Measurements from ENCODE around the gene TSPAN17. TPM values are rescaled to one million over a fixed set of nuclear protein-coding genes. Genes with fewer than 3 reads are reported as not detected.

TSPAN17 gene
- total and polyA plus RNA-seq, 5 donors from 2014 or later = 26.0 to 48.8 (median 34.0) TPM

- Histone ChIP-seq H3K27me3 (ENCODE audit: control insufficient read depth, insufficient read depth, low read length) (peaks cover 9% of the 10 kb centered on the region), H3K27ac (ENCODE audit: insufficient read depth, low read length, poor library complexity, severe bottlenecking) (no peak overlapping the region), H3K36me3 (ENCODE audit: control insufficient read depth, insufficient read depth, low read length) (no peaks in the 10 kb centered on the region), H3K9me3 (ENCODE audit: control insufficient read depth in 2 of 2, low read length in 2 of 2) (no peaks in the 10 kb centered on the region), H3K4me1 (ENCODE audit: control insufficient read depth, insufficient read depth, low read length, poor library complexity, severe bottlenecking) (no peaks in the 10 kb centered on the region), H3K4me3 (ENCODE audit: low read depth, low read length) (no peak overlapping the region)
- H3K27ac Mint-ChIP-seq = no peak overlapping the region
- H3K9me3 Mint-ChIP-seq = peaks cover 0 to 1% (median 0%) of the 10 kb centered on the region in 7 donors
- no peak for ATAC-seq (ENCODE audit: low read depth in 2 of 2)
- H3K4me1 Mint-ChIP-seq = no peaks in the 10 kb centered on the region
- no peak for DNase-seq
- no peak overlapping the region for H3K4me3 Mint-ChIP-seq
- peaks cover 47% of the 10 kb centered on the region for H3K27me3 Mint-ChIP-seq
- no peaks in the 10 kb centered on the region for H3K36me3 Mint-ChIP-seq
Observed at GRCh38 chr5:176674799-176675198, 27.5 kb downstream of the TSPAN17 start.

GRCh38 chr5:176675676-176676360 lies 28.5 kb downstream of the TSPAN17 start:
- Histone ChIP-seq H3K36me3 (ENCODE audit: control insufficient read depth, insufficient read depth, low read length) (no peaks in the 10 kb centered on the region), H3K4me3 (ENCODE audit: low read depth, low read length) (no peak overlapping the region), H3K4me1 (ENCODE audit: control insufficient read depth, insufficient read depth, low read length, poor library complexity, severe bottlenecking) (no peaks in the 10 kb centered on the region), H3K9me3 (ENCODE audit: control insufficient read depth in 2 of 2, low read length in 2 of 2) (no peaks in the 10 kb centered on the region), H3K27me3 (ENCODE audit: control insufficient read depth, insufficient read depth, low read length) (peaks cover 9% of the 10 kb centered on the region), H3K27ac (ENCODE audit: insufficient read depth, low read length, poor library complexity, severe bottlenecking) (no peak overlapping the region)
- peaks cover 0 to 2% (median 0%) of the 10 kb centered on the region in 4 donors for H3K4me1 Mint-ChIP-seq
- no peaks in the 10 kb centered on the region for H3K36me3 Mint-ChIP-seq
- DNase-seq (no peak), ATAC-seq (ENCODE audit: low read depth in 2 of 2) (no peak)
- peaks cover 50% of the 10 kb centered on the region for H3K27me3 Mint-ChIP-seq
- peaks cover 0 to 1% (median 0%) of the 10 kb centered on the region in 7 donors for H3K9me3 Mint-ChIP-seq
- H3K4me3 Mint-ChIP-seq = no peak overlapping the region
- H3K27ac Mint-ChIP-seq = no peak overlapping the region

GRCh38 chr5:176676361-176676824 lies 29.1 kb downstream of the TSPAN17 start:
- H3K4me3 ChIP-seq (ENCODE audit: low read depth, low read length) = no peak overlapping the region

GRCh38 chr5:176677209-176677939 lies 30.1 kb downstream of the TSPAN17 start:
- H3K9me3 ChIP-seq (ENCODE audit: control insufficient read depth in 2 of 2, low read length in 2 of 2) = no peaks in the 10 kb centered on the region
- H3K4me1 ChIP-seq (ENCODE audit: control insufficient read depth, insufficient read depth, low read length, poor library complexity, severe bottlenecking) = no peaks in the 10 kb centered on the region
- Mint-ChIP-seq H3K27me3 (peaks cover 58% of the 10 kb centered on the region), H3K4me3 (no peak overlapping the region), H3K4me1 (peaks cover 0 to 4% (median 0%) of the 10 kb centered on the region in 4 donors), H3K27ac (no peak overlapping the region), H3K9me3 (peaks cover 0 to under 1% (median 0%) of the 10 kb centered on the region in 7 donors), H3K36me3 (no peaks in the 10 kb centered on the region)
- no peak overlapping the region for H3K4me3 ChIP-seq (ENCODE audit: low read depth, low read length)
- ATAC-seq (ENCODE audit: low read depth in 2 of 2) (no peak), DNase-seq (no peak)
- no peak overlapping the region for H3K27ac ChIP-seq (ENCODE audit: insufficient read depth, low read length, poor library complexity, severe bottlenecking)
- peaks cover 12% of the 10 kb centered on the region for H3K27me3 ChIP-seq (ENCODE audit: control insufficient read depth, insufficient read depth, low read length)
- no peaks in the 10 kb centered on the region for H3K36me3 ChIP-seq (ENCODE audit: control insufficient read depth, insufficient read depth, low read length)

More at GRCh38 chr5:176676361-176676824, 29.1 kb downstream of the TSPAN17 start:
- H3K27me3 Mint-ChIP-seq = peaks cover 53% of the 10 kb centered on the region
- H3K9me3 Mint-ChIP-seq = peaks cover 0 to 1% (median 0%) of the 10 kb centered on the region in 7 donors
- no peak for DNase-seq
- H3K36me3 ChIP-seq (ENCODE audit: control insufficient read depth, insufficient read depth, low read length) = no peaks in the 10 kb centered on the region
- no peak overlapping the region for H3K4me3 Mint-ChIP-seq
- H3K4me1 Mint-ChIP-seq = peaks cover 0 to 4% (median 0%) of the 10 kb centered on the region in 4 donors
- no peak overlapping the region for H3K27ac ChIP-seq (ENCODE audit: insufficient read depth, low read length, poor library complexity, severe bottlenecking)
- peaks cover 9% of the 10 kb centered on the region for H3K27me3 ChIP-seq (ENCODE audit: control insufficient read depth, insufficient read depth, low read length)
- H3K4me1 ChIP-seq (ENCODE audit: control insufficient read depth, insufficient read depth, low read length, poor library complexity, severe bottlenecking) = no peaks in the 10 kb centered on the region
- no peak overlapping the region for H3K27ac Mint-ChIP-seq
- no peaks in the 10 kb centered on the region for H3K36me3 Mint-ChIP-seq
- no peak for ATAC-seq (ENCODE audit: low read depth in 2 of 2)
- H3K9me3 ChIP-seq (ENCODE audit: control insufficient read depth in 2 of 2, low read length in 2 of 2) = no peaks in the 10 kb centered on the region

- no peaks in the 10 kb centered on the region for H3K36me3 ChIP-seq (ENCODE audit: control insufficient read depth, insufficient read depth, low read length)
- no peaks in the 10 kb centered on the region for H3K4me1 ChIP-seq (ENCODE audit: control insufficient read depth, insufficient read depth, low read length, poor library complexity, severe bottlenecking)
- Mint-ChIP-seq H3K9me3 (no peaks in the 10 kb centered on the region), H3K27ac (no peak overlapping the region), H3K4me3 (no peak overlapping the region), H3K4me1 (peaks cover 0 to 4% (median 0%) of the 10 kb centered on the region in 4 donors), H3K36me3 (no peaks in the 10 kb centered on the region), H3K27me3 (peaks cover 65% of the 10 kb centered on the region)
- no peak for DNase-seq
- H3K27ac ChIP-seq (ENCODE audit: insufficient read depth, low read length, poor library complexity, severe bottlenecking) = no peak overlapping the region
- H3K4me3 ChIP-seq (ENCODE audit: low read depth, low read length) = no peak overlapping the region
- H3K9me3 ChIP-seq (ENCODE audit: control insufficient read depth in 2 of 2, low read length in 2 of 2) = no peaks in the 10 kb centered on the region
- no peak for ATAC-seq (ENCODE audit: low read depth in 2 of 2)
- H3K27me3 ChIP-seq (ENCODE audit: control insufficient read depth, insufficient read depth, low read length) = peaks cover 21% of the 10 kb centered on the region
Observed at GRCh38 chr5:176678584-176678983, 31.3 kb downstream of the TSPAN17 start.

GRCh38 chr5:176679365-176680225 lies 32.3 kb downstream of the TSPAN17 start:
- H3K27me3 ChIP-seq (ENCODE audit: control insufficient read depth, insufficient read depth, low read length) = peaks cover 21% of the 10 kb centered on the region
- ATAC-seq (ENCODE audit: low read depth in 2 of 2) (no peak), DNase-seq (no peak)
- peaks cover 0 to 4% (median 0%) of the 10 kb centered on the region in 4 donors for H3K4me1 Mint-ChIP-seq
- H3K36me3 Mint-ChIP-seq = no peaks in the 10 kb centered on the region
- no peak overlapping the region for H3K4me3 ChIP-seq (ENCODE audit: low read depth, low read length)
- H3K36me3 ChIP-seq (ENCODE audit: control insufficient read depth, insufficient read depth, low read length) = no peaks in the 10 kb centered on the region
- H3K9me3 Mint-ChIP-seq = peaks cover 0 to 3% (median 0%) of the 10 kb centered on the region in 7 donors
- H3K27ac Mint-ChIP-seq = no peak overlapping the region
- H3K9me3 ChIP-seq (ENCODE audit: control insufficient read depth in 2 of 2, low read length in 2 of 2) = no peaks in the 10 kb centered on the region
- peaks cover 64% of the 10 kb centered on the region for H3K27me3 Mint-ChIP-seq
- no peak overlapping the region for H3K4me3 Mint-ChIP-seq
- no peaks in the 10 kb centered on the region for H3K4me1 ChIP-seq (ENCODE audit: control insufficient read depth, insufficient read depth, low read length, poor library complexity, severe bottlenecking)
- no peak overlapping the region for H3K27ac ChIP-seq (ENCODE audit: insufficient read depth, low read length, poor library complexity, severe bottlenecking)

- H3K4me3 ChIP-seq (ENCODE audit: low read depth, low read length) = no peak overlapping the region
- H3K27me3 Mint-ChIP-seq = peaks cover 69% of the 10 kb centered on the region
- ATAC-seq (ENCODE audit: low read depth in 2 of 2) (no peak), DNase-seq (no peak)
- no peak overlapping the region for H3K27ac ChIP-seq (ENCODE audit: insufficient read depth, low read length, poor library complexity, severe bottlenecking)
- H3K4me3 Mint-ChIP-seq = no peak overlapping the region
- H3K9me3 ChIP-seq (ENCODE audit: control insufficient read depth in 2 of 2, low read length in 2 of 2) = peaks cover 4% of the 10 kb centered on the region in 2 experiments
- H3K36me3 ChIP-seq (ENCODE audit: control insufficient read depth, insufficient read depth, low read length) = no peaks in the 10 kb centered on the region
- H3K27me3 ChIP-seq (ENCODE audit: control insufficient read depth, insufficient read depth, low read length) = peaks cover 24% of the 10 kb centered on the region
- H3K27ac Mint-ChIP-seq = no peak overlapping the region
- peaks cover 0 to 7% (median 3%) of the 10 kb centered on the region in 7 donors for H3K9me3 Mint-ChIP-seq
- H3K36me3 Mint-ChIP-seq = no peaks in the 10 kb centered on the region
- peaks cover 0 to 4% (median 0%) of the 10 kb centered on the region in 4 donors for H3K4me1 Mint-ChIP-seq
- H3K4me1 ChIP-seq (ENCODE audit: control insufficient read depth, insufficient read depth, low read length, poor library complexity, severe bottlenecking) = no peaks in the 10 kb centered on the region
Observed at GRCh38 chr5:176680226-176680563, 32.9 kb downstream of the TSPAN17 start.

Measured in CD4-positive, CD25-positive, alpha-beta regulatory T cell (primary cell).